GM12864 (cell line): ENCODE measurements around the gene ITGB4.

Source experiments
- DNase-seq: peaks from one replicate; pipeline ENCODE4 v3.0.0-alpha.2; 2011; ENCODE audit warnings: low read depth
- H3K4me3 ChIP-seq: 2 replicates; pipeline ENCODE4 v1.5.1; 2011; ENCODE audit warnings: mild to moderate bottlenecking, low read depth, low read length, control low read depth
- CTCF ChIP-seq: IDR thresholded peaks from 2 replicates; pipeline ENCODE4 v1.5.1; 2011; ENCODE audit warnings: low read depth, mild to moderate bottlenecking, moderate library complexity, low read length, control low read depth, inconsistent platforms; ENCODE audit errors: missing control alignments

ITGB4 gene

GRCh38 chr17:75723171-75723930, 2.1 kb downstream of the ITGB4 start:
- no peak for TF ChIP-seq CTCF
- no peak overlapping the region for H3K4me3 ChIP-seq
- no peak for DNase-seq

- no peak overlapping the region for H3K4me3 ChIP-seq
- no peak for DNase-seq
These were observed 3.1 kb downstream of the ITGB4 start for GRCh38 chr17:75724016-75725003.

GRCh38 chr17:75725504-75725903, 4.2 kb downstream of the ITGB4 start:
- no peak overlapping the region for H3K4me3 ChIP-seq
- DNase-seq = no peak
- no peak for TF ChIP-seq CTCF

More at GRCh38 chr17:75724016-75725003, 3.1 kb downstream of the ITGB4 start:
- no peak for TF ChIP-seq CTCF

- TF ChIP-seq CTCF = no peak
These were observed 6.1 kb downstream of the ITGB4 start for GRCh38 chr17:75727391-75727790.

GRCh38 chr17:75729351-75729750, 8.1 kb downstream of the ITGB4 start:
- no peak for DNase-seq
- TF ChIP-seq CTCF = no peak
- no peak overlapping the region for H3K4me3 ChIP-seq

More at GRCh38 chr17:75727391-75727790, 6.1 kb downstream of the ITGB4 start:
- H3K4me3 ChIP-seq = no peak overlapping the region
- no peak for DNase-seq

GRCh38 chr17:75730065-75730464, 8.8 kb downstream of the ITGB4 start:
- TF ChIP-seq CTCF = no peak
- no peak for DNase-seq
- no peak overlapping the region for H3K4me3 ChIP-seq
